NCI-H1105 (cell line): ENCODE measurements around the gene CYSRT1.
"Not testable (repeated sequence)": the region's sequence is repeated elsewhere in the genome, so short reads cannot be mapped to it uniquely, and the experiment has no call there.

Experiments used
- DNase-seq: peaks from one replicate; lab custom pipeline; 2025; lab: John Stamatoyannopoulos, UW

CYSRT1 gene

GRCh38 chr9:137252555-137253506, 27.9 kb downstream of the CYSRT1 start:
- DNase-seq = no peak

GRCh38 chr9:137253717-137254623, 29.0 kb downstream of the CYSRT1 start:
- DNase-seq = no peak

- DNase-seq = peak; percentile 76
Measured at GRCh38 chr9:137254624-137255447, 29.9 kb downstream of the CYSRT1 start, which contains the start of gene NELFB. Gene NELFB (plus strand): TSS chr9:137255327.

- no peak for DNase-seq
Measured at GRCh38 chr9:137255448-137256114, 30.6 kb downstream of the CYSRT1 start.

- no peak for DNase-seq
Measured at GRCh38 chr9:137256362-137256761, 31.4 kb downstream of the CYSRT1 start.

- no peak for DNase-seq
Measured at GRCh38 chr9:137256856-137257255, 31.9 kb downstream of the CYSRT1 start.

GRCh38 chr9:137262173-137262908, 37.4 kb downstream of the CYSRT1 start:
- DNase-seq = not testable (repeated sequence)

- DNase-seq = no peak
Measured at GRCh38 chr9:137262909-137263285, 37.9 kb downstream of the CYSRT1 start.

GRCh38 chr9:137263506-137263905, 38.5 kb downstream of the CYSRT1 start:
- DNase-seq = no peak

GRCh38 chr9:137264067-137264466, 39.1 kb downstream of the CYSRT1 start:
- DNase-seq = no peak

GRCh38 chr9:137265496-137266161, 40.7 kb downstream of the CYSRT1 start:
- DNase-seq = no peak

GRCh38 chr9:137266162-137266527, 41.2 kb downstream of the CYSRT1 start:
- DNase-seq = no peak

- no peak for DNase-seq
Measured at GRCh38 chr9:137266585-137267453, 41.8 kb downstream of the CYSRT1 start.

GRCh38 chr9:137267933-137268355, 43.0 kb downstream of the CYSRT1 start:
- DNase-seq = no peak

GRCh38 chr9:137268538-137269201, 43.7 kb downstream of the CYSRT1 start:
- DNase-seq = no peak

- DNase-seq = no peak
Measured at GRCh38 chr9:137269231-137269772, 44.3 kb downstream of the CYSRT1 start.

- DNase-seq = no peak
Measured at GRCh38 chr9:137270929-137271695, 46.1 kb downstream of the CYSRT1 start.
